ENCODE results near the gene R3HDML.
"Not testable (repeated sequence)": the region's sequence is repeated elsewhere in the genome, so short reads cannot be mapped to it uniquely, and the experiment has no call there.

DNA sequence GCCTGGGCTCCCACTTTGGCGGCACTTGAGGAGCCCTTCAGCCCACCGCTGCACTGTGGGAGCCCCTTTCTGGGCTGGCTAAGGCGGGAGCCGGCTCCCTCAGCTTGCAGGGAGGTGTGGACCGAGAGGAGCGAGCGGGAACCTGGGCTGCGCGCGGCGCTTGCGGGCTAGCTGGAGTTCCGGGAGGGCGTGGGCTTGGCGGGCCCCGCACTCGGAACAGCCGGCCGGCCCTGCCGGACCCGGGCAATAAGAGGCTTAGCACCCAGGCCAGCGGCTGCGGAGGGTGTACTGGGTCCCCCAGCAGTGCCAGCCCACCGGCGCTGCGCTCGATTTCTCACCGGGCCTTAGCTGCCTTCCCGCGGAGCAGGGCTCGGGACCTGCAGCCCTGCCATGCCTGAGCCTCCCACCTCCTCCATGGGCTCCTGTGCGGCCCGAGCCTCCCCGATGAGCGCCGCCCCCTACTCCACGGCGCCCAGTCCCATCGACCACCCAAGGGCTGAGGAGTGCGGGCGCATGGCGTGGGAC, 37.8 kb upstream of the R3HDML start:
- TF ChIP-seq, protein P1, sequence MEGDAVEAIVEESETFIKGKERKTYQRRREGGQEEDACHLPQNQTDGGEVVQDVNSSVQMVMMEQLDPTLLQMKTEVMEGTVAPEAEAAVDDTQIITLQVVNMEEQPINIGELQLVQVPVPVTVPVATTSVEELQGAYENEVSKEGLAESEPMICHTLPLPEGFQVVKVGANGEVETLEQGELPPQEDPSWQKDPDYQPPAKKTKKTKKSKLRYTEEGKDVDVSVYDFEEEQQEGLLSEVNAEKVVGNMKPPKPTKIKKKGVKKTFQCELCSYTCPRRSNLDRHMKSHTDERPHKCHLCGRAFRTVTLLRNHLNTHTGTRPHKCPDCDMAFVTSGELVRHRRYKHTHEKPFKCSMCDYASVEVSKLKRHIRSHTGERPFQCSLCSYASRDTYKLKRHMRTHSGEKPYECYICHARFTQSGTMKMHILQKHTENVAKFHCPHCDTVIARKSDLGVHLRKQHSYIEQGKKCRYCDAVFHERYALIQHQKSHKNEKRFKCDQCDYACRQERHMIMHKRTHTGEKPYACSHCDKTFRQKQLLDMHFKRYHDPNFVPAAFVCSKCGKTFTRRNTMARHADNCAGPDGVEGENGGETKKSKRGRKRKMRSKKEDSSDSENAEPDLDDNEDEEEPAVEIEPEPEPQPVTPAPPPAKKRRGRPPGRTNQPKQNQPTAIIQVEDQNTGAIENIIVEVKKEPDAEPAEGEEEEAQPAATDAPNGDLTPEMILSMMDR (IDR thresholded peaks at IDR 0.05 in 2 of 3, conservative IDR thresholded peaks at IDR 0.05 in 1 of 3; ENCODE audit: control insufficient read depth in 2 of 3, extremely low read depth in 1 of 3, insufficient read depth in 1 of 3, low read depth in 3 of 3, low read length in 3 of 3) = not testable (repeated sequence)
- TF ChIP-seq, protein P2, sequence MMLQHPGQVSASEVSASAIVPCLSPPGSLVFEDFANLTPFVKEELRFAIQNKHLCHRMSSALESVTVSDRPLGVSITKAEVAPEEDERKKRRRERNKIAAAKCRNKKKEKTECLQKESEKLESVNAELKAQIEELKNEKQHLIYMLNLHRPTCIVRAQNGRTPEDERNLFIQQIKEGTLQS (IDR thresholded peaks at IDR 0.05; ENCODE audit: borderline replicate concordance, extremely low read depth, low read depth, low read length) = not testable (repeated sequence)
- not testable (repeated sequence) for TF ChIP-seq POLR2AphosphoS2 (IDR thresholded peaks at IDR 0.05; ENCODE audit: low read depth, low read length); ZNF274 (IDR thresholded peaks at IDR 0.05; ENCODE audit: insufficient read depth, insufficient read length); ASH2L (IDR thresholded peaks at IDR 0.05; ENCODE audit: borderline replicate concordance, low read depth); RFX5 (IDR thresholded peaks at IDR 0.05; ENCODE audit: low read depth, low read length); BRCA1 (IDR thresholded peaks at IDR 0.05; ENCODE audit: low read depth, low read length)
